Liver (tissue), 9 donors: ENCODE data around the gene PLCB1. TPM values are rescaled to one million over a fixed set of nuclear protein-coding genes. Genes with fewer than 3 reads are reported as not detected.
A peak's percentile ranks its signal among the peaks of the same experiment; 100 is the strongest.

Source experiments
- DNase-seq: peaks from one replicate; pipeline ENCODE4 v3.0.0-alpha.2; 2017; ENCODE audit warnings: low spot score
- H3K27ac ChIP-seq, 2 donors: one replicate each; pipeline ENCODE4 v1.7.0; 2013; ENCODE audit warnings: inconsistent platforms in 2 of 2, low read length in 2 of 2, control low read depth in 1 of 2, low read depth in 1 of 2, mild to moderate bottlenecking in 1 of 2
- H3K27me3 ChIP-seq, 4 donors: one replicate each; pipeline versions ENCODE4 v1.6.1 to v1.7.0; 2013; ENCODE audit warnings: low read length in 3 of 4, inconsistent platforms in 1 of 4, mild to moderate bottlenecking in 1 of 4, moderate library complexity in 1 of 4; ENCODE audit not compliant: control insufficient read depth in 4 of 4, insufficient read depth in 4 of 4
- H3K36me3 ChIP-seq, 4 donors: one replicate each; pipeline versions ENCODE4 v1.6.1 to v1.7.0; 2013; ENCODE audit warnings: low read length in 3 of 4, mild to moderate bottlenecking in 3 of 4, low read depth in 1 of 4, moderate library complexity in 1 of 4; ENCODE audit not compliant: control insufficient read depth in 4 of 4, insufficient read depth in 3 of 4
- H3K4me1 ChIP-seq, 4 donors: one replicate each; pipeline versions ENCODE4 v1.6.1 to v1.7.0; 2013; ENCODE audit warnings: low read length in 3 of 4, mild to moderate bottlenecking in 3 of 4, moderate library complexity in 1 of 4; ENCODE audit not compliant: control insufficient read depth in 4 of 4, insufficient read depth in 4 of 4
- H3K4me3 ChIP-seq, 3 donors: one replicate each; pipeline versions ENCODE4 v1.6.1 to v1.7.0; 2013; ENCODE audit warnings: low read length in 3 of 3, control low read depth in 1 of 3, low read depth in 1 of 3, mild to moderate bottlenecking in 1 of 3
- H3K9ac ChIP-seq, 2 donors: one replicate each; pipeline ENCODE4 v1.7.0; 2013; ENCODE audit warnings: low read length in 2 of 2, mild to moderate bottlenecking in 2 of 2, moderate library complexity in 2 of 2, control low read depth in 1 of 2, low read depth in 1 of 2
- H3K9me3 ChIP-seq, 4 donors: one replicate each; pipeline versions ENCODE4 v1.6.1 to v1.7.0; 2013; ENCODE audit warnings: low read length in 3 of 4; ENCODE audit not compliant: control insufficient read depth in 4 of 4
- ATF3 ChIP-seq: IDR thresholded peaks from 2 replicates; pipeline ENCODE4 v1.6.1; 2016; ENCODE audit warnings: antibody characterized with exemption
- CTCF ChIP-seq: fragments of 150-350 bp; IDR thresholded peaks from 2 replicates; pipeline ENCODE4 v1.5.1; 2017; ENCODE audit warnings: improper control_type of control experiment, low read depth, low read length; ENCODE audit not compliant: missing input control
- EGR1 ChIP-seq, 2 donors: IDR thresholded peaks; 2 replicates each; pipeline ENCODE4 v1.6.1; 2016 to 2018; ENCODE audit warnings: antibody characterized with exemption in 2 of 2, low read depth in 2 of 2
- FOXA1 ChIP-seq: IDR thresholded peaks from 2 replicates; pipeline ENCODE4 v1.6.1; 2016; ENCODE audit warnings: antibody characterized with exemption
- FOXA2 ChIP-seq: IDR thresholded peaks from 2 replicates; pipeline ENCODE4 v1.6.1; 2016; ENCODE audit warnings: antibody characterized with exemption
- GABPA ChIP-seq, 2 donors: IDR thresholded peaks in 1 of 2; conservative IDR thresholded peaks in 1 of 2; 2 replicates each; pipeline ENCODE4 v1.6.1; 2016; ENCODE audit warnings: antibody characterized with exemption in 2 of 2, mild to moderate bottlenecking in 1 of 2, moderate library complexity in 1 of 2
- HNF4A ChIP-seq, 2 donors: conservative IDR thresholded peaks; 2 replicates each; pipeline ENCODE4 v1.6.1; 2016; ENCODE audit warnings: antibody characterized with exemption in 2 of 2, mild to moderate bottlenecking in 2 of 2
- HNF4G ChIP-seq: IDR thresholded peaks from 2 replicates; pipeline ENCODE4 v1.6.1; 2016; ENCODE audit warnings: antibody characterized with exemption
- JUND ChIP-seq, 2 donors: IDR thresholded peaks; 2 replicates each; pipeline ENCODE4 v1.6.1; 2016; ENCODE audit warnings: antibody characterized with exemption in 2 of 2
- MAX ChIP-seq: IDR thresholded peaks from 2 replicates; pipeline ENCODE4 v1.6.1; 2016; ENCODE audit warnings: antibody characterized with exemption
- NR2F2 ChIP-seq: IDR thresholded peaks from 2 replicates; pipeline ENCODE4 v1.6.1; 2016; ENCODE audit warnings: antibody characterized with exemption
- RAD21 ChIP-seq, 2 donors: IDR thresholded peaks; 2 replicates each; pipeline ENCODE4 v1.6.1; 2016; ENCODE audit warnings: antibody characterized with exemption in 2 of 2, mild to moderate bottlenecking in 2 of 2
- REST ChIP-seq: IDR thresholded peaks from 2 replicates; pipeline ENCODE4 v1.6.1; 2016; ENCODE audit warnings: antibody characterized with exemption, mild to moderate bottlenecking
- RXRA ChIP-seq, 2 donors: IDR thresholded peaks; 2 replicates each; pipeline ENCODE4 v1.6.1; 2017 to 2018; ENCODE audit warnings: antibody characterized with exemption in 2 of 2, mild to moderate bottlenecking in 1 of 2
- SP1 ChIP-seq: IDR thresholded peaks from 2 replicates; pipeline ENCODE4 v1.6.1; 2018; ENCODE audit warnings: antibody characterized with exemption, mild to moderate bottlenecking
- TAF1 ChIP-seq: conservative IDR thresholded peaks from 2 replicates; pipeline ENCODE4 v1.6.1; 2016; ENCODE audit warnings: antibody characterized with exemption, mild to moderate bottlenecking
- YY1 ChIP-seq: IDR thresholded peaks from 2 replicates; pipeline ENCODE4 v1.6.1; 2016; ENCODE audit warnings: antibody characterized with exemption, mild to moderate bottlenecking
- ZBTB33 ChIP-seq: IDR thresholded peaks from 2 replicates; pipeline ENCODE4 v1.6.1; 2016; ENCODE audit warnings: antibody characterized with exemption
- WGBS: extraction: QIAGEN DNeasy Blood & Tissue Kit; methylation state at CpG from one replicate; pipeline ENCODE4 v1.1.7; 2013; 5-methylcytosine and 5-hydroxymethylcytosine counted together
- polyA plus RNA-seq, 2 donors: library from polyadenylated mRNA; stranded (reverse) in 1 of 2; unstranded in 1 of 2; fragments of 200-250 nt in 1 of 2; fragments of >200 nt in 1 of 2; fragmentation: Nextera tagmentation in 1 of 2; extraction: Ambion mirVana in 1 of 2; gene quantifications; one replicate each; pipeline versions ENCODE4 v1.2.1 to v1.2.3, GENCODE V29; 2013 to 2015
- total RNA-seq, 2 donors: library from RNA; depleted of rRNA; stranded (reverse); fragments of >200 nt; gene quantifications; one replicate each; pipeline ENCODE4 v1.2.3, GENCODE V29; 2014
- donor health status: healthy.
- donor health status: healthy.
- donor health status: healthy.
- donor health status: healthy.
- donor health status: healthy.

Gene PLCB1
- total and polyA plus RNA-seq, 4 donors, result 3.7 to 13.5 (median 5.9) TPM

- Histone ChIP-seq H3K9me3 (no peaks in the 10 kb centered on the region), H3K9ac (no peak overlapping the region), H3K36me3 (no peaks in the 10 kb centered on the region), H3K27me3 (no peaks in the 10 kb centered on the region), H3K4me1 (no peaks in the 10 kb centered on the region), H3K27ac (no peak overlapping the region), H3K4me3 (no peak overlapping the region)
- TF ChIP-seq CTCF (peak; percentile 27), TAF1 (no peak), RAD21 (IDR thresholded peaks at IDR 0.05) (peak; percentile 72 to 74)
- no peak for DNase-seq
- 66% methylated on average over 5 of the region's 5 CpGs for WGBS
Observed at GRCh38 chr20:8361006-8361652, 229.1 kb downstream of the PLCB1 start.

- DNase-seq, result no peak
- no peak overlapping the region for H3K27ac ChIP-seq
Observed at GRCh38 chr20:8361779-8362178, 229.7 kb downstream of the PLCB1 start.

GRCh38 chr20:8362457-8362856 lies 230.4 kb downstream of the PLCB1 start:
- Histone ChIP-seq H3K27ac (no peak overlapping the region), H3K27me3 (no peaks in the 10 kb centered on the region), H3K9me3 (no peaks in the 10 kb centered on the region), H3K9ac (no peak overlapping the region), H3K4me1 (no peaks in the 10 kb centered on the region), H3K4me3 (no peak overlapping the region), H3K36me3 (no peaks in the 10 kb centered on the region)
- no peak for DNase-seq
- 77% methylated on average over 3 of the region's 3 CpGs for WGBS
- no peak for TF ChIP-seq ATF3
- TF ChIP-seq TAF1, result no peak
- no peak for TF ChIP-seq FOXA1
- no peak for TF ChIP-seq MAX
- no peak for TF ChIP-seq YY1
- no peak for TF ChIP-seq RAD21 (IDR thresholded peaks at IDR 0.05)
- no peak for TF ChIP-seq RXRA (IDR thresholded peaks at IDR 0.05)
- no peak for TF ChIP-seq SP1
- no peak for TF ChIP-seq GABPA (IDR thresholded peaks at IDR 0.05 in 1 of 2, conservative IDR thresholded peaks at IDR 0.05 in 1 of 2)
- no peak for TF ChIP-seq ZBTB33
- no peak for TF ChIP-seq JUND (IDR thresholded peaks at IDR 0.05)
- TF ChIP-seq NR2F2, result no peak
- TF ChIP-seq HNF4G, result no peak
- no peak for TF ChIP-seq EGR1 (IDR thresholded peaks at IDR 0.05; ENCODE audit: low read depth in 2 of 2)
- TF ChIP-seq REST, result no peak
- TF ChIP-seq FOXA2, result no peak
- no peak for TF ChIP-seq HNF4A (conservative IDR thresholded peaks at IDR 0.05)
- no peak for TF ChIP-seq CTCF

More at GRCh38 chr20:8361779-8362178, 229.7 kb downstream of the PLCB1 start:
- Histone ChIP-seq H3K27me3 (no peaks in the 10 kb centered on the region), H3K9me3 (no peaks in the 10 kb centered on the region), H3K4me1 (no peaks in the 10 kb centered on the region), H3K36me3 (no peaks in the 10 kb centered on the region), H3K9ac (no peak overlapping the region), H3K4me3 (no peak overlapping the region)
- TF ChIP-seq FOXA1, result no peak
- no peak for TF ChIP-seq YY1
